Duodenal mucosa (tissue), 2 donors: ENCODE results near the gene UNC119.

Experiments used
- H3K27ac ChIP-seq: one replicate; pipeline ENCODE4 v1.7.0; 2013; ENCODE audit warnings: low read depth, low read length
- H3K27me3 ChIP-seq, 2 donors: one replicate each; pipeline ENCODE4 v1.7.0; 2013; ENCODE audit warnings: low read length in 2 of 2, control low read depth in 1 of 2; ENCODE audit not compliant: insufficient read depth in 2 of 2, control insufficient read depth in 1 of 2
- H3K36me3 ChIP-seq, 2 donors: one replicate each; pipeline ENCODE4 v1.7.0; 2013; ENCODE audit warnings: low read length in 2 of 2, control low read depth in 1 of 2; ENCODE audit not compliant: insufficient read depth in 2 of 2, control insufficient read depth in 1 of 2
- H3K4me1 ChIP-seq, 2 donors: one replicate each; pipeline ENCODE4 v1.7.0; 2013; ENCODE audit warnings: low read length in 2 of 2, control low read depth in 1 of 2; ENCODE audit not compliant: insufficient read depth in 2 of 2, control insufficient read depth in 1 of 2
- H3K4me3 ChIP-seq, 2 donors: one replicate each; pipeline ENCODE4 v1.7.0; 2013; ENCODE audit warnings: low read length in 2 of 2, low read depth in 1 of 2
- H3K9ac ChIP-seq, 2 donors: one replicate each; pipeline ENCODE4 v1.7.0; 2013; ENCODE audit warnings: low read length in 2 of 2, low read depth in 1 of 2
- H3K9me3 ChIP-seq, 2 donors: one replicate each; pipeline ENCODE4 v1.7.0; 2013; ENCODE audit warnings: low read length in 2 of 2, control low read depth in 1 of 2; ENCODE audit not compliant: control insufficient read depth in 1 of 2

The UNC119 gene

DNA sequence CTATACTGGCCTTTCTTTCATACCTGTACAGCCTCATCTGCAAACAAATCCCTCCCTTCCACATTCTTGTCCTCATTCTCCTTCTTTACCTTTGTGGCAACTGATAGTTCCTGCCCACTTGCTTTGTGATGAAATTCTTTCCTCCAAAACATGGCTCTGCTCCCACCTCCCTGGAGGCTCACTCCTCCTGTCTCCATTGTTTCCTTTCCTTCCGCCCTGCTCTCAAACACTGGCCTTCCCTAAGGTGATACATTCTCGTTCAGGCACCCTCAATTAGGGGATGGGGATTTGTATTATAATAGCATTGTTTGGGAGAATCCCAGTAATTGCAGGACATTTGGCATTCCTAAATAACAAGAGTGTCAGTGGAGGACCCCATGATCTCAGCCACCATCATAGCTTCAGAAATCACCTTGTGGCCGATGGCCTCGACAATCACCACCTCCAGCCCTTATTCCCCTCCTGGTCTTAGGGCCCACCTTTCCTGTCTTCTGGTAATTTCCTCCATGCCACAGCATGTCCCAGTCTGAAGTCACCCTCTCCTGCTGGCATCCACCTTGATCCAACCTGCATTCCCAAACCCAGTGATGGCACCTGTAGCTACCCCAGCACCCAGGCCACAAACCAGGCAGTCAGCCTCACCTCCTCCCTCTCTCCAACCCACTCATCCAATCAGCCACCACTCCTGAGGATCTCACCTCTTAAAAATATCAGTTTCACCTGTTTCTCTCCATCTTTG, 7.9 kb downstream of the UNC119 start:
- H3K9ac ChIP-seq = no peak overlapping the region
- no peak overlapping the region for H3K27ac ChIP-seq
- H3K36me3 ChIP-seq = peaks cover 0 to 14% of the 10 kb centered on the region in 2 donors
- no peak overlapping the region for H3K4me3 ChIP-seq
- H3K4me1 ChIP-seq = peaks cover 5 to 9% of the 10 kb centered on the region in 2 donors
- H3K27me3 ChIP-seq = no peaks in the 10 kb centered on the region
- H3K9me3 ChIP-seq = no peaks in the 10 kb centered on the region

DNA sequence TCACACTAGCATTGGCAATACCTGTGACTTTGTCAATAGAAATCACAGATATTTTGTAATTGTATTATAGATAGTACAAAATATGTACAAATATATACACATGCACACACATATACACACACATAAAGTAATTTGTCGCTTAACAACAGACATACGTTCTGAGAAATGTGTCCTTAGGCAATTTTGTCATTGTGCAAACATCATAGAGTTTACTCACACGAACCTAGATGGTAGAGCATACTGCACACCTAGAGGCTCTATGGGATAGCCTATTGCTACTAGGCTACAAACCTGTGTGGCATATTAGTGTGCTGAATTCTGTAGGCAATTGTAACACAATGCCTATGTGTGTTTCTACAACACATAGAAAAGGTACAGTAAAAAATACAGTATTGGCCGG, 11.0 kb downstream of the UNC119 start:
- peaks cover 0 to 1% of the 10 kb centered on the region in 2 donors for H3K36me3 ChIP-seq
- no peak overlapping the region for H3K4me3 ChIP-seq
- H3K27me3 ChIP-seq = no peaks in the 10 kb centered on the region
- H3K4me1 ChIP-seq = peaks cover 8 to 9% of the 10 kb centered on the region in 2 donors
- H3K27ac ChIP-seq = no peak overlapping the region
- no peak overlapping the region for H3K9ac ChIP-seq
- H3K9me3 ChIP-seq = no peaks in the 10 kb centered on the region

DNA sequence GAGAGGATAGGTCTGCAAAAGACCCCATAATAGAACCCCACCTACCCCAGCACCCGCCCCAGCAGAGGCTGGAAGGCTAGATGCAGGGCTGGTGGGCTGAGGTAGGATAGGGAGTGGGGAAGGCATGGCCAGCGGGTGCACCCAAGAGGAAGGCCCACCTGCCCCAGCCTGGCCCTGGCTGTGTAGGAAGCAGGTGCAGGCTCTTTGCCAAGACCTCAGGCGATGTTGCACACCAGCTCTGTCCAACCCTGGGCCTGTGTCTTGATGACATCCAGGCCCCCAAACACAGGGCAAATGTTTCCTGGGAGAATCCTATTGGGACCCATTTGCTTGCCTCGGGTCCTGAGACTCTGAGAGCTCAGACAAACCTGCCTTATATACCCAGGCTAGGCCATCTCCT, 12.2 kb downstream of the UNC119 start:
- H3K27ac ChIP-seq = no peak overlapping the region
- no peak overlapping the region for H3K9ac ChIP-seq
- peaks cover 8 to 13% of the 10 kb centered on the region in 2 donors for H3K4me1 ChIP-seq

DNA sequence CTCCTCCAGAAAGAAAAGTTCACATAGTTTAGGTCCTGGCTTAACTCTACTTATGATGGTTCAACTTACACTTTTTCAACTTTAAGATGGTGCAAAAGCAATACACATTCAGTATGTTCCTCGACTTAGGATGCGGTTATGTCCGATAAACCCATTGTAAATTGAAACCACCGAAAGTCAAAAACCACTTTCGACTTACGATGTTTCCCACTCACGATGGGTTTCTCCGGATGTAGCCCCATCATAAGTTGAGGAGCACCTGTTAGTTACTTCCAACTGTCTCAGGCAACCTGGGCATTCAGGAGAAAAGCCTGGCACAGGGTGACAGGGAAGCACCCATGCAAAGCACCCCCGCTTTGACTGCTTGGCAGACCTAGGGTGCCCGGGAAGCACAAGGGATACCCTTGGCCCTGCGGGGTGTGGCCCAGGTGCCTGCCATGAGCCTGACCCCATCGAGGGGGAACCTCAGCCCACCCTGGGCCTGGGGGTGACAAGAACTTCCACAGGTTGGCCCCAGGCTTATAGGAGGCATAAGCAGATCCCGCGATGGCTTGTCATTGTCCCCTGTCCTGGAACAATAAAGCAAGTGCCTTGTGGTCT, 14.0 kb downstream of the UNC119 start:
- Histone ChIP-seq H3K36me3 (no peaks in the 10 kb centered on the region), H3K4me3 (no peak overlapping the region), H3K9me3 (no peaks in the 10 kb centered on the region), H3K27ac (no peak overlapping the region), H3K27me3 (no peaks in the 10 kb centered on the region), H3K9ac (no peak overlapping the region), H3K4me1 (peaks cover 9 to 13% of the 10 kb centered on the region in 2 donors)

More for the DNA sequence above, 12.2 kb downstream of the UNC119 start:
- Histone ChIP-seq H3K27me3 (no peaks in the 10 kb centered on the region), H3K4me3 (no peak overlapping the region), H3K9me3 (no peaks in the 10 kb centered on the region), H3K36me3 (no peaks in the 10 kb centered on the region)

DNA sequence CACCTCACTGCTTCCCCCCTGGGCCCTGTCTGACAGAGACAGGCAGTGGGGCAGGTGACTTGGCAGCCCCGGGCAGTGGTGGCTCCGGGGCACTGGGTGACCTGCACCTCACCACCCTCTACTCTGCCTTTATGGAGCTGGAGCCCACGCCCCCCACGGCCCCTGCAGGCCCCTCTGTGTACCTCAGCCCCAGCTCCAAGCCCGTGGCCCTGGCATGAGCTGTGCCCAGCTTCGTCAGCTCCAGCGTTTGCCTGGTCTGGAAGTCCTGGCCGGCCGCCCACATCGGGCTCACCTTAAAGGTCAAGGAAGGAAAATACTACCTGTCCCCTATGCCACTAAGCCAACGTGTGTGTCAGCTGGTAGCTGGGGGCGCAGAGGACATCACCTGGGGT, 15.2 kb downstream of the UNC119 start:
- Histone ChIP-seq H3K4me3 (no peak overlapping the region), H3K27ac (no peak overlapping the region), H3K4me1 (peaks cover 19 to 25% of the 10 kb centered on the region in 2 donors), H3K9ac (no peak overlapping the region), H3K9me3 (no peaks in the 10 kb centered on the region), H3K36me3 (no peaks in the 10 kb centered on the region), H3K27me3 (no peaks in the 10 kb centered on the region)

DNA sequence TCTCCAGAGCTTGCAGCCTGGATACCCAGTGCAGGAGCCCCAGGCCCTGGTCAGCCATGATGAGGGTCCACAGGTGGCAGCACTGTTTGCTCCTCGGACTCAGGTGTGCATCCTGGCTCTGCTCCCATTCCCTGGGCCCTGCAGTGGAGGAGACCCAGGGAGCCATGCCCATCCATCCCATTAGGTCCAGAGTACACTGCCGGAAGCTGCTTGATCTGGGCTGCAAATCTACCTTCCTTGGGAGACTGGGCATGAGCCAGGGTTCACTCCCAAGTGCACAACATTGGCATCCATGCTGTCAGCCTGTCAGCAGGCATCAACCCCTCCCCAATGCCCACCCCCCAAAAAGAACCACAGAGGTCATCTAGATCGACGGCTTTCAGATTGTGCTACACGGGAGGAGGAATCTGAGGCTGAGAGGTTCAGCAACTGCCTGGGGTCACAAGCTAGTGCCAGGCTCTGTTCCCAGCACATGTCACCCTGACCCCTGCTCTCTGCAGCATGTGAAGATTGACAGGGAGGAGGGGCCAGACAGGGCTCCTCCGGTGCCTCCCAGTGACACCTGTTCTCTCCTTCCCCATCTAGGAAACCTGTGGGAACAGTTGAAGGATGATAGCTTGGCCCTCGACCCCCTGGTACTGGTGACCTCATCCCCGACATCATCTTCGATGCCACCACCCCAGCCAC, 15.7 kb downstream of the UNC119 start:
- Histone ChIP-seq H3K9me3 (no peaks in the 10 kb centered on the region), H3K4me3 (no peak overlapping the region), H3K9ac (no peak overlapping the region), H3K36me3 (no peaks in the 10 kb centered on the region), H3K27me3 (no peaks in the 10 kb centered on the region), H3K4me1 (peaks cover 19 to 25% of the 10 kb centered on the region in 2 donors), H3K27ac (no peak overlapping the region)

DNA sequence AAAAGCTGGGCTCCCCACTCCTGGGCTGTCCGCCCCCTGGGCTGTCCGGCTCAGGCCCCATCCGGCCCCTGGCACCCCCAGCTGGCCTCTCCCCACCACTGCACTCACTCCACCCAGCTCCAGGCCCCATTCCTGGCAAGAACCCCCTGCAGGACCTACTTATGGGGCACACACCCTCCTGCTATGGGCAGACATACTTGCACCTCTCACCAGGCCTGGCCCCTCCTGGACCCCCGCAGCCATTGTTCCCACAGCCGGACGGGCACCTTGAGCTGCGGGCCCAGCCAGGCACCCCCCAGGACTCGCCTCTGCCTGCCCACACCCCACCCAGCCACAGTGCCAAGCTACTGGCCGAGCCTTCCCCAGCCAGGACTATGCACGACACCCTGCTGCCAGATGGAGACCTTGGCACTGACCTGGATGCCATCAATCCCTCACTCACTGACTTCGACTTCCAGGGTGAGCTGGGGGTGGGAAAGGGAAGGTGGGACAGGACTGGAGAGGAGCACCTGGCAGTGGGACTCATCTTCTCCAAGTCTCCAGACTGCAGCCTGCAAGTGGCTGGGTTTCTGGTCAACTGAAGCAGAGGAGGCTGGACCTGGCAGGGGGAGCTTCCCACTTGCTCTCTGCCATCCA, 17.6 kb downstream of the UNC119 start:
- H3K4me3 ChIP-seq = no peak overlapping the region
- no peak overlapping the region for H3K9ac ChIP-seq
- H3K36me3 ChIP-seq = no peaks in the 10 kb centered on the region
- no peaks in the 10 kb centered on the region for H3K9me3 ChIP-seq
- no peak overlapping the region for H3K27ac ChIP-seq
- peaks cover 19 to 25% of the 10 kb centered on the region in 2 donors for H3K4me1 ChIP-seq
- peaks cover 0 to 3% of the 10 kb centered on the region in 2 donors for H3K27me3 ChIP-seq

DNA sequence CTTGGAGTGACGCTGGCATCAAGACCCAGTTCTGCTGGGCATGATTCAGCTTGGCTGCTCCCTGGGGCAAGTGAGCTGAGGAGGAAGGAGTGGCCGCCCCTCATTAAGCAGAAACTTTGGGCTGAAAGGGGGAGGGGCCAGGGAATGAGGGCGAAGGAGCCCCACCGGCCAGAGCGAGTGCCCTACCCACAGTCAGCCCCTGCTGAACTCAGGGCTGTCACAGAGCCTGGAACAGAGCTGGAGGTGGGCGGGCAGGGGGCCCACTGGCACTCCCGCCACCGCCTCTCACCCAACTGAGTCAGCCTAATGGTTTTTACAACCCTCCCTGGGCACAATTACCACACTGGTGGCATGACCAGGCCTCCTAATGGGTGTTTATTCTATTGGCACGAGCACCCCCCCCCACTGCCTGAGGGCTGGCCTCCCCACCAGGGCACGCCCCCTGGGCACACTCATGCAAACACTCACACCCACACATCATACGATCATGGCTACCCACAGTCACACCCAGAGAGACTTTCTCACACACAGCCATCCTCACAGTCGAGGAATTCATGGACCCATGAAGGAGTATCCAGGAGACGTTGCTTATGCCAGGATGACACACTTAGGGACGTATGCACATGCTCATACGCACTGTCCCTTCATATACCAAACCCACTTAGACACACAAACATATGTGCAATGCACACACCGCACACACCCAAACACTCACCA, 19.2 kb downstream of the UNC119 start:
- H3K9me3 ChIP-seq = no peaks in the 10 kb centered on the region
- H3K27me3 ChIP-seq = peaks cover 0 to 3% of the 10 kb centered on the region in 2 donors
- no peak overlapping the region for H3K27ac ChIP-seq
- H3K4me1 ChIP-seq = peaks cover 19 to 26% of the 10 kb centered on the region in 2 donors
- H3K36me3 ChIP-seq = no peaks in the 10 kb centered on the region
- no peak overlapping the region for H3K9ac ChIP-seq
- no peak overlapping the region for H3K4me3 ChIP-seq

DNA sequence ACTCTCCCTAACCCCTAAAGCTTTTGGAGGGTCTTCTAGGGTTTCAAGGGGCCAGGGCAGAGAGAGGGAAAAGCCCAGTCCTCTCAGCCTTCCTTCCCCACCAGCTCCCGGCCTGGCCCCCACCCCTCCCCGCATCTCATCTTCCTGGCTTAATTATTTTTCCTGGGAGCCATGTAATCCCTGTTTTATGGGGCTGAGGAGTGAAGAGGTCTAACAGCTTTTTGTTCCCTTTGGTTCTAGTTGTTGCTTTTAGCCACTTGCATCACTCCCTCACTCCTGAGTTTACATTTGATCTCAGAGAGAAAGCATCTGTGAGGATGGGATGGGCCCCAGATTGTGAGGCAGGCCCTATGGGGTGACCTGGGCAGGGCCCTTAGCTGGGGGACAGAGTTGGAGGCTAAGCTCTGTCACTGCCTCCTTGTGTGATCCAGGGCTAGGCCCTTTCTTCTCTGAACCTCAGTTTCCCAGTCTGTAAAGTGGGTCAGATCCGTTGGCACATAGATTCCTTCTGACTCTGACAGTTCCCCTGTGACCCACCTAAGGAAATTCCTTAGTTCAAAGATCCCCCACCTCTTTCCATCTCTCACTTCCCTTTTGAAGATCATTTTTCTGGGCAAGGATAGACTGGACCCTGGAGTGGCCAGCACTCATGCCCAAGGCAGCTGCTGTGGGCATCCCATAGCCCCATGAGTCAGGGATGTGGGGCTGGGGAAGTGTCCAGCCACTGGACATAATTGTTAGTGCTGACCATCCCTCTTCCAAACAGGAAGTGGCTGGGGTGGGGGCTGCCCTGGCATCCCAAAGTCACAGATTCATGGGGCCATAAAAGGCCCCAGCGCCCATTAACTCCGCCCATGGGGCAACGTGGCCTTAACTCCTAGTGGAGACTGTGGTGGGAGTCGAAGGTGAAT, 20.1 kb downstream of the UNC119 start:
- Histone ChIP-seq H3K4me1 (peaks cover 16 to 35% of the 10 kb centered on the region in 2 donors), H3K4me3 (no peak overlapping the region), H3K27me3 (peaks cover 0 to 3% of the 10 kb centered on the region in 2 donors), H3K9ac (no peak overlapping the region), H3K36me3 (no peaks in the 10 kb centered on the region), H3K27ac (no peak overlapping the region), H3K9me3 (no peaks in the 10 kb centered on the region)
